ENCODE measurements around the gene SMAD3.
A peak's percentile ranks its signal among the peaks of the same experiment; 100 is the strongest.

SMAD3 gene

DNA sequence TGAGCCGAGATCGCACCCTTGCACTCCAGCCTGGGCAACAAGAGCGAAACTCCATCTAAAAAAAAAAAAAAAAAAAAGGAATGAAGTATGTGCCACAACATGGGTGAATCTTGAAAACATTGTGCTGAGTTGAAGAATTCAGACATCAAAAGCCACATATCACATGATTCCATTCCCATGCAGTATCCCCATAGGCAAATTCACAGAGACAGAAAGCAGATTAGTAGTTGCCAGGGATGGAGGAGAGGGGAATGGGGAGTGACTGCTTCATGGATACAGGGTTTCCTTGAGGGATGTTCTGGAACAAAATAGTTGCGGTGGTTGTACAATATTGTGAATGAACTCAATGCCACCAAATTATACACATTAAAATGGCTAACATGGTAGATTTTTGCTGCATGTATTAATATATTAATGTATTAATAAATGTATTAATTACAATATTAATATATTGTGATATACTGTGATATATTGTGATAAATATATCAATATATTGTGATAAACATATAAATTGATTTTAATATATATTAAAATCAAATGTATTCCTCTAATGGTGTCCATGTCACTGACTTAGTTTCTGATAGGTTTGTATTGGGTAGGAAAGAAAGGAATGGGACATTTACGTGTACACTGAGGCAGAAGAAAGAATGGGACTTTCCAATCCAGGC is 34.9 kb downstream of the SMAD3 start:
- no peak for DNase-seq

DNA sequence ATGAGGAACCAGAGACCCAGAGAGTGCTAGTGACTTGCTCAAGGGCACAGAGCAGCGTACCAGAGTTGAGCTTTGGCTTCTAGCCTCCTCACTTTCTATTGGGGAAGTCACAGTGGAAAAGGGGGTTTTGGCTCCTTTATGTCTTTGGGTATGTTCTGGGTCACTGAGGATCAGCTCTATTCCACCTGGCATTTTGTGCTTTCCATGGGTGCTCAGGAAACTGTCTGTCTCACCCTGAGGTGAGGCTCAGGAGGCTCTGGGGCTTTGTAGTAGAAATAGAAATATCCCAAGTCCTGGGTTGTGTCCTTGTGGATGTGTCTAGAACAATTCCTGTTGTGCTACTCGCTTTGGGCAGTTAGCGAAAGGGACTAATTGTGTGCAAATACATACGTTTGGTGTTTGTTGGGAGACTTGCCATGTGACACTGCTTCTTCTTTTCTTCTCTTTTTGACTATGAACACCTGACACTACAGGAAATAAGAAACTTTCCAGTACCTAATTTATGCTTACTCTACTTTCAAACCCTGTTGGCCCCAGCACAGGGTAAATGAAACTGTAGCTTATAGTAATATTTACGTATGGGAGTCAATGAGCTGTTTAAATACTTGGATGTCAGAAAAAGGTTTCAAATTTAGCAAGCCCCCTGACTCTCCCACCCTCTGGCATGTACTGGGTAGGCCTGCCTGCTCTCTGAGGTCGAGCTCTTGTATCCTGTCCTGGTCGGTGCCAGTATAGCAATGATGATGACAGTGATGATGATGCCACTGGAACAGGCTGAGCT is 35.6 kb downstream of the SMAD3 start:
- DNase-seq: peak; percentile 82

DNA sequence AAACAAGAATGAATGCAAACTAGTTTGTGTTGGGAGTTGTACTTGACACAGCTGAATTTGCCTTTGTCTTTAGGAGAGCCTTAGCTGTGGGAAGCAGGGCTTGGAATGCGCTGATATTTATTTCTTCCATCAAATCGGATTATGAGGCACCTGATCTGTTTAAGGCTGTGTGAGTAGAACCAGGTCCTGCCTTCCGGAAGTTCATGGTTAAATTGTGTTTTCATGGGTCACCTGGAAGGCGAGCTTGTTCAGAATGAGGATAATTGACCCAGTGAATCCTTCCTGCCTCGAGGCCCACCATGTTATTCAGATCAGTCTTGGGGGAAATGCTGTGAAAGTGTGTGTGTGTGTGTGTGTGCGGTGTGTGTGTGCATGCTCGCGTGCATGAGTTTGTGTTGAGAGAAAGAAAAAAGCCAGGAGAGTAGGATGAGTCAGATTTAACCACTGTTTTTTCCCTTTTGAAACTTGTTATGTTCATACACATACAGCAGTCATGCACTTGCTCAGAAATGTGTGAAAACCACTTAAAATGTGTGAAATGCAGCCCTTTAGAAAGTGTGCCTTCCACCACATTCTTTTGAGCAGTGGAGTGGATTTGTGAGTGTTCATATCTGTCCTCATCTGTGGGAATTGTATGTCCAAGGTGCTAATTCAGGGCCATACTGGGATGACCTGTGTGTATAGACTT is 36.7 kb downstream of the SMAD3 start:
- peak; percentile 61 for DNase-seq

DNA sequence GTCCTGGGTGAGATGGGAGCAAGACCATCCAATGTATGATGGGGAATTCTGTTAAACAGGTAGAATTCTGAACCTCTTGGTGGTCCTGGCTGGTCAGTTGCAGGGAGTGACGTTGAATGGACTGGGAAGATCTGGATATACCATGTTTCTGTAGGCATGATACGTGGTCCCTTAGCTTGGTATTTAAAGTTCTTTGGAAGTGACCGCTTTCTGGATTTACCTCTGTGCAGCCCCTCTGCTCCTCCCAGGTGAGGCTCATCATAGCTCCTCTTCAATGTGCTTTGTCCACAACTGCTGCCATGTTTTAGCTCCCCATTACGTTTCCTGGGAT is 37.2 kb downstream of the SMAD3 start:
- no peak for DNase-seq

DNA sequence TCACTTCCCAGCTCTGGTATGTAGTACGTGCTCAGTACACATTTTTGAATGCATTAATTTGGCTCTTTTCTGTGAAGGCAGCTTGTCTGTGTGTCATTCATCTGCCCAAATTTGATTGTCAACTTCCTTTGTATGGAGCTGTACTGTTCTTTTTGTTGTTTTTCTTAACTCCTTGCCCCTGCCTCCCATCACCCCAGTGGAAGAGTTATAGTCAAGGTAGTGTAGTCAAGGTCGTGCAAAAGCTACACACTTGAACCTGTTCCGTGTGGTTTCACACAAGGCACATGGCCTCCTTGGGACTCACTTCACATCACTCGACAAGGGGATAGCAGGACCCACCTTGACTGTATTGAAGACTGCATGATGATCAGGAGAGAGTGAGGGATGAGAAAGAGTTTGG is 37.6 kb downstream of the SMAD3 start:
- no peak for DNase-seq

DNA sequence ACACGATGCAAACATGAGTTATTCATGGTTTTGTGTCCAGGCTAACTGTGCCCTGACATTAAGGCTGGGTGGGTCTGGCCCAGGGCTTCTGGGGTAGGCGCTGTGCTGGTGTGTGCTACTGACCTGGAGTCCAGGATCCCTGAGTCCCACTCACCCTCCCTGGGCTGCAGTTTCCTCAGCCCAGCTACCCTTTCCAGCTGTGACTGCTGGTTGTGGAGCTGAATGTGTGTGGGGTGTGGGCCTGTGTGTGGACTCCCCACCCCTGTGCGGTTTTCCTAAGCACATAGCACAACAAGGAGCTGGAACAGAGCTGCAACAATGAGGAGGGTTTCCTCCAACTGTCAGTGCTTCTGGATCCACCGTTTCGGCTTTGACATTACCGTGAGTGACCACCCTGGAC is 38.0 kb downstream of the SMAD3 start:
- no peak for DNase-seq

DNA sequence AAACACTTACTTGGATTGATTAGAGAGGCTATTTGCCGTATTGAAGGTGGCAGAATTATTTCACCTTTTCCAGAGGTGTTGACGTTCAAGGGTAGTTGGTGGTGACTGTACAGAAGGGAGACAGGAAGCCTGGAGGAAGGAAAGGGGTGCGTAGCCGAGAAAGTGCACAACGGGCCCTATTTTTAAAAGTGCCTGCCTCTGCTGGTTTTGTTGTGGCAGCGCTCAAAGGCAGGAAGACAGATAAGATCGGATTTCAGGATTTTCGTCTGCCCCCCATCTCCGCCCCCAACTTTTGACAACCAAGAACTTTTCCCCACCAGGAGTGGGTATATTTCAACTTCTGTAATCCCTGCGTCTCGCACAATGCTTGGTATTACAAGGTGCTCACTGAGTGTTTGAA is 38.5 kb downstream of the SMAD3 start:
- no peak for DNase-seq

DNA sequence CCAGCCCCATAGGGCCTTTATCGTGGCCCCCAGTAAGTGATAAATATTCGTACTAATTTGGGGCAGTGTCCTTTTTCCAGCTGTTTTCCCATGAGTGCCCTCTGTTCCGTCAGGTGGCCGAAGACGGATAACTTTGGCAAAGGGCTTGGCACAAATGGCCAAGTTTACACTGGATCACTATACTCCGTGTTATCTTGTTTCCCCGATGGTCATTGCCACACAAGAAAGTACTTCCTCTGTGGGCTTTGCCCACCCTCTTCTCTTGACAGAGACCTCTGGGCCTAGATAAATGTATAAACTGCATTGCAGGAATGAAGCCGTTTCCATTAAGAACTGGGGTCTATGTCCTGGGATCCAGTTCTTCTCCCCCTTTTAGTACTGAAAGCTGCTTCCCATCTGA is 39.1 kb downstream of the SMAD3 start:
- DNase-seq: no peak

DNA sequence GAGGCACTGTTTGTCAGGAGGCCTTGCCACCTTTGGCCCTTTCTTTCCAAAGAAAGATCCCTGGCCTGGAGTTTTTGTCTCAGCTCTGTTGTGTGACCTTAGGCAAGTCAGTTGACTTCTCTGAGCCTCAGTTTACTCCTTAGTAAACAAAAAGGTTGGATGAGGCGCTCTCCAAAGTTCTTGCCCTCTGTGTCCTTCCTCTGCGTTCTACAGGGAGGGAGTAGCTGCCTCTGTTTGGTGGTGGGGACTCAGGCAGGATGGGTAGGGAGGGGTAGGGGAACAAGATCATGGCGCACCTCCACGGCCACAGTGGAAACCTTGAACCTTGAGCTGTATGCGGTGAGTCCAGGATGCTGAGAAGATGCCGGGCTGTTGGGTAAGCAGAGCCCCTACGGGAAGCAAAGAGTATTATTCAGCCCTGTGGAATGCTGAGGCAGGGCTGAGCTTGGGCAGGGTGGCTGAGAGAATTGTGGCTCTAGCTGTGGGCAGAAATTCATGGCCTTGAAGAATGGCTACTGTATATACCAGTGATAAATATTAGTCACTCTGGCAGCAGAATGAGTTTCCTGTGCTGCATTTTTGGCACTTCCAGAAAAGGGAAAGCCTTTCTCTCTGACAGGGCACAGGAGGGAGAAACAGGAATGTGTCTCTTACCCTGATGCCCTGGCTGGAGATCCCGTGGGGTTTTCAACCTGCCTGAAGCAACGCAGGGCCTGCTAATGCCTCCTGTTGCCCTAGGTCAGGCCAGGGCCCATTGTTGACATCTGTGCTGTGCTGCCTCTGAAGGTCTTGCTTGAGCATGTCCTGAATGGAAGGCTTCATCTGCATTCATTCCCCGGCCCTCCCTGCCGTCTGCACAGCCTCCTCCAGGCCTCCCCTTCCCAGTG is 39.9 kb downstream of the SMAD3 start:
- DNase-seq: no peak

DNA sequence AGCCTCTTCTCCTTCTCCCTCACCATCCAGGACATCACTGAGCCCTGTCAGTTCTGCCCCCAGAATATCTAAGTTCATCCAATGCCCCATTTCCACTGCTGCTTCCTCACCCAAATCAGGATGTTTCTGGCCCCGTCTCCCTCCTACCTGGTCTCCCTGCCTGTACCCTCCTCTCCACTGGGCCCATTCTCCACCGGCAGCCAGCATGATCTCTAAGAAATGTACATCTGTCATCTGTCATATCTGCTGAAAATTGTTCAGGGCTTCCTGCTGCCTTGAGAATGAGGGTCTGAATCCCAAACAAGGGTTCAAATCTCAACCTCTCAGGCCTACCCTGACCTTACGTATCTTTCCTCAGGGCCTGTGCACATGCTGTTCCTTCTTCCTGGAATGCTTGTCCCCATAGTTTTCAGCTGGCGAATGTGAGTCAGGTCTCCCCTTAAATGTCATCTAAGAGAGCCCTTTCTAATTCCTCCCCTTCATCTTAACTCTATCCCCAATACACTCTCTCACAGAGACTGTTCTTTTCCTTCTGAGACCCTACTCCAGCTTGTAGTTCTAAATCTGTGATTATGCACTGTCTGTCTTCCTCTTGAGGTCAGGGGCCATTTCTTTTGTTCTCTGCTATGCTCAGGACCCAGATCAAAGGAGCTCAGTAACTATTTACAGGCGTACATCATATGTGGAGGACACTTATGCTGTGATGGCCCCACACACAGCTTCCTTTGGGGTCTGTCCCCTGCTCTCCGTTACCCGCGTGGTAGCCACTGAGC is 40.8 kb downstream of the SMAD3 start:
- no peak for DNase-seq

DNA sequence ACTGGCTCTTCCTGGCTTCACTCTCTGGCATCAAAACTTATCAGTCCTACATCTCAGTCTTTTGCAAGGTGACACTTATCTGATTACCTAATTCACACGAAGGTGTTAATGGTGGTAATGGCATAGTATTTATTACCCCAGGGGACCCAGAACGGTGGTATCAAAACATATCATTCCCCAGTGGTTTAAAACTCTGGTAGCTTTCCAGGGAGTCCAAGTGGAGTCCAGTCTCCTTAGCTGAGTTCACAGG is 41.3 kb downstream of the SMAD3 start:
- no peak for DNase-seq

DNA sequence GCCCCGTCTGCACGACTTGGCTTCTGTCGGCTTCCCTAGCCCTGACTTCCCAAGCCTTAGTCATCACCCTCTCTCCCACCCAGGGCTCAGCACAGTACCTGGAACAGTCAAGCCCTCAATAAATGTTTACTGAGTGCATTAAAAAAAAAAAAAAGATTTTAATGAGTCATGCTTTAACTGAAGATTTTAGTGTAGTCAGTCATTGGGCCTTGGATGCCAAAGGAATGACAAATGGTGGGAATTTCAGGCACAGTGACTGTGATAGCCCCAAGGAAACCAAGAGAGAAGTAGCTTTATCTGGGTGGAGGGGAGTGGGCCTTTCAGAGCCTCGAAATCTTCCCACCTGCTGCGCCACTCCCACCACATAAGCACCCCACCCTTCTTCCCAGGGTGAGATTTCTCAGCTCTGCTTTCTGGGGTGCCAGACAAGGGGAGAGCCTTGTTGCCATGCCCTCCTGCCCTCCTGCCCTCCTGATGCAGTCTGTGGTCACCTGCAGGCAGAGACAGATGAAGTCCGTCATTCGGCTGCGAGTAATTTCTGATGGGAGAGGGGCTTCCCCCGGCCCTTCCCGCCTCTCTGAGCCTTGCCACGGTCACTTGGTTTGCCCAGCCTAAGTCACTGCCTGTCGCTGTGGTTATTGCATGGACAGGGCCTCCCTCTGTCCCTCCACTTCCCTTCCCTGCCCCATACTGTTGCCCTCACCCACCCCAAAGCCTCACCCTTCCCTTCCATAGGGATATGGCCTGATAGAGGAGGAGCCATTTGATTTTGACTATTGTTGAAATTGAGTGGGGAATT is 41.8 kb downstream of the SMAD3 start:
- DNase-seq: no peak

DNA sequence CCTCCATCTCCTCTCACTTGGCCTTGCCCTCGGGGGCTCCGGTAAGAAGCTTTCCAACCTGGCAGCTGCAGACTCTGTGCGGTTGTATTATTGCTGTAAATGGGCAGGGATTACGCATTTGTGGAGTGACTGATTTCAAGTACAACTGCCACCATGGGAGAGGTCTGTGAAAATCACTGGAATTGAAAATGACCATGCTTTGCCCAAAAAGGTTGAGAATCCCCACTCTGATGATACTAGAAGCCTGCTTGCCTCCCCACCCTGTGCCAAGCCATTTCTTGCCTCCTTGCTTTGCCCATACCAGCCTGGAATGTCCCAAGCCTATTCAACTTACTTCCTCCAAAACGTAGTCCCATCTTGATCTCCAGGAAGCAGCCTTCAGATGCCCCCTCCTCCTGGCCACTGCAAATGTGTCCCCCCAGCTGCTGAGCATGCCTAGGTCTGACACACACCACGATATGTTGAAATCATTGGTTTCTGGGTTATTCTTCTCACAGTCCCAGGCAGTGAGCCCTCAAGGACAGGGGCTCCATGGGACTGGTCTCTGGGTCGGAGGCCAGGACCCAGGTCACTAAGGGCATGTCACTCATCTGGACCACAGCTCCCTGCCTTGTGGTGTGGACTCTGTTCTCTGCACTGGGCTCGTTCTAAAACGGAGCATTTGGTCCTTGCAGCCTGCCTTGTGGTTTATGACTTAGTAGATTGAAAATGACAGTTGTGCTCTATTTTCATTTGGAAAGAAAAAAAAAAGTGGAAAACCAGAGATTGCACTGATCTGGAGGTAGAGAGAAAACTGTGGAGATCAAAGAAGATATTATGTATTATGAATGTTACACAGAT is 42.9 kb downstream of the SMAD3 start:
- no peak for DNase-seq

DNA sequence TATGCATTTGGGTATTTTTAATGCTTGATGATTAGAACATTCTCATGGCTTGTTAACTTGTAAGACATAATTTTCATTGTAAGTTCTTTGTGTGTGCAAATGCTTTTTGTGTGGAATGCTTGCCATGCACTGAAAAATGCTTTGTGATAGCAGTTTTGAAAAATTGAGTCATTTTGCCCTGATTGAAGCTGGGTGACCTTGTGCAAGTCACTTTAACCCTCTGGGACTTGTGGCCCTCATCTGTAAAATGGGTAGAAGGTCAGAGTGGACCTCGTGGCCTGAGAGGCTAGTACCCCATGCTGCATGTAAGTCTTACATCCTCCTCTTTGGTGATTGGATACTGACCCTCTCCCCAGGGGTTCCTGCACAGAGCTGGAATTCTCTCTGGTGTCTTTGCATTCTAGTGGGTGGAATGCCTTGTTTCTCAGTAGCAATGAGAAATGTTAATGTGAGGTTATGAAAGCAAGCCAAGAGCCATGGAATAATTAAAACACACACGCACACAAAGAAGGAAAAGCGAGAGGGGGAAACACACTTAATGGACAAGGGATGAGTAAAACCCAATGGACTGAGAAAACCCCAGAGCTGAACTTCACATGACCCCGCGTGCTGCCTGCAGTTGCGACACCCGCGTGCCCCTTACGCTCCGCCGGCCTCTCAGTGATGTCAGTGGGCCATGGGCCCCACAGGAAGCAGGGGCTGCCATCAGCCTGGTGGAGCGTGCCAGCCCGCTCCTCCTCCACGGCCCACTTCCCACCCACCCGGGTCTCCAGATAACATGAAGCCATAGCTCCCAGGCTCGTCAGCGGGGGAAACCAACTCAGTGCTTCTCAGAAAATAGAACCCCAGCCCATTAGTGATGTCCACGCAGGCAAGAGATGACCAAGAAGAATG is 44.0 kb downstream of the SMAD3 start:
- no peak for DNase-seq

DNA sequence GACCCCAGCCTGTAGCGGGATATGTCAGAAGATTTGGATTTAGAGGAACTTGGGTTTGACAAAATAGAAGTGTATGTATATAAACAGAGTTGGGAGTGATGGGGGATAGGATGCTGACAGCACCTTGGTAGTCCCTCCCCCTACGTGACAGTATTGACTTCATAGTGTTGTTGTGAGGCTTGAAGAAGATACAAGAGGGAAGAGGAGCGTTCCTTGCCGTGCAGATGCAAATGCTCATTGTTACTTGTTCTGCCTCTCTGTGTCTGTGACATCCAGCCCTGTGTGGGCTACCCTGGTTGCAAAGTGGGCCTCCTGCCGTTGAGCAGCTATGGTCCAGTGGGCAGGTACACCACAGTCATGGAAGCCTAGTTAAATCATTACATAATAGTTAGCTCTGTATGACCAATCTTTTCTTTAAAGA is 45.0 kb downstream of the SMAD3 start:
- no peak for DNase-seq

DNA sequence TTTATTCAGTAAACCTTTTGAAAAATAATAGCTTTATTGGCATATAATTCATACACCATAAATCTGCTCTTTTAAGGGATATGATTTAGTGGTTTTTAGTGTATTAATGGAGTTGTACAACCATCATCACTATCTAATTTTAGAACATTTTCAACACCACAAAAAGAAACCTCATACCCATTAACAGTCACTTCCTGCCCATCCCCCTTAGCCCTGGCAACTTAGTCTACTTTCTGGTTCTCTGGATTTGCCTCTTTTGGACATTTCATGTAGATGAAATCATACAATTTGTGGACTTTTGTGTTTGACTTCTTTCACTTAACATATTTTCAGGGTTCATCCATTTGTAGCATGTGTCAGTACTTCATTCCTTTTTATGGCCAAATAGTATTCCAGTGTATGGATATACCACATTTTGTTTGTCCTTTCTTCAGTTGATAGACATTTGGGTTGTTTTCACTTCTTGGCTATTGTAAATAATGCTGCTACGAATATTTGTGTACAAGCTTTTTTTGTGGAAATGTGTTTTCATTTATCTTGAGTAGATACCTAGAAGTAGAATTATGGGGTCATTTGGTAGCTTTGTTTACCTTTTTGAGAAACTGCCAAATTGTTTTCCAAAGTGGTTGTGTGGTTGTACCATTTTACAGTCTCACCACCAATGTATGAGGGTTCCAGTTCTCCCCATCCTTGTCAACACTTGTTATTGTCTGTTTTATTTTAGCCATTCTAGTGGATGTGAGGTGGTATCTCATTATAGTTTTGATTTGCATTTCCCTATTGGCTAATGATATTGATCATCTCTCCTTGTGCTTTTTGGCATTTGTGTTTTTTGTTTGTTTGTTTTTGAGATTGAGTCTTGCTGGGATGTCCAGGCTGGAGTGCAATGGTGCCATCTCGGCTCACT is 45.8 kb downstream of the SMAD3 start:
- no peak for DNase-seq

DNA sequence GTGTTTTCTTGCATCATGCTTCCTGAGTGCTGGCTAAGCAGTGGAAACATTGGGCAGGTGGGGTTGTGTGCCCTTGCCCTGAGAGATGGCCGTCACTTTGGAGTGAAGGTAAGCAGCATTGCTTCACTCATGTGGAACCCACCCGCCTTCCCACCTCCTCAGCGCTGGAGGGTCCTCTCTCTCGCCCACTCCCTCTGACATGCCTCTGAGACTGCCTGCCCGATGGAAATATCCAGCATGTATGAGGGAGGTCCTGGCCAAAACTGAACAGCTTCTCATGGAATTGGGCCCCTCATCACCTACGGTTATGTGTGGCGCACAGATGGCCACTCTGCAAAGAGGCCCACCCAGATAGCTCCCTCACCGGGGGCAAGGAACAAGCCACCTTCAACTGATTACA is 48.6 kb downstream of the SMAD3 start:
- no peak for DNase-seq

DNA sequence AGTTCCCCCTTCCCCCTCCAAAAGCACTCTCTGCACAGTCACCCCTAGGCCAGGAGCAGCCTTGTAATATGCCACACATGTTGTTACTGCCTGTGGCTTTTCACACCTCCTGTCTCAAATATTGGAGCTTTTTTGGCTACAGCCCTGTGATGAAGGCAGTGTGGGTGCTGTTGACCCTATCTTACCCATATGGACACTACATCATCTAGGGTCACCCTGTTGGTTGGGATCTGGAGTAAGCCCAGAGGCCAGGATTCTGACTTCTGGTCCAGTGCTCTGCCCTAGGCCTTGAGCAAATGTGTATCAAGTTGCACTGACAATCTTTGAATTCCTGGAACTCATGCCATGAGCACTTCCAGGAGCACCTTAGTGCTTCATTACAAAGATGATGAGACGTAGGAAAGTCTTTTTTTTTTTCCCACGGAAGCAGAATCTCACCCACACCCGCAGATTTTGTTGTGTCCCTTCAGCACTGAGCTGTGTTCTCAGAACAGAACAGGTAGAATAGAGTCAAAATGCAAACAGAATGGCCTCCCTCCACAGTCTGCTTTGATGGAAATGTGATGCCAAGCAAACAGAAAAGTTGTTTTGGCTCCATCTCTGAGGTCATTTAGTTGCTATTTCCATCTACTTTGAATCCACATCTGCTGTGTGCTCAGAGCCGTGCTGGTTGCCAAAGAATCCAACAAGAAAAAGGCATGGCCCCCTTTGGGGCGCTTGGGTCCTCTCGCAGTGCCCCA is 49.6 kb downstream of the SMAD3 start:
- no peak for DNase-seq

Data from stimulated activated CD4-positive, alpha-beta T cell treated with anti-CD3 and anti-CD28 coated beads, Interleukin-4, amount 100 ng/mL, for 24 hours (primary cell).